ENCODE data around the gene MYO18B. TPM values are rescaled to one million over a fixed set of nuclear protein-coding genes. Genes with fewer than 3 reads are reported as not detected.
"Not testable (repeated sequence)": the region's sequence is repeated elsewhere in the genome, so short reads cannot be mapped to it uniquely, and the experiment has no call there.

MYO18B gene
- total and polyA plus RNA-seq, 8 donors: 0.05 to 0.47 (median 0.14) TPM

DNA sequence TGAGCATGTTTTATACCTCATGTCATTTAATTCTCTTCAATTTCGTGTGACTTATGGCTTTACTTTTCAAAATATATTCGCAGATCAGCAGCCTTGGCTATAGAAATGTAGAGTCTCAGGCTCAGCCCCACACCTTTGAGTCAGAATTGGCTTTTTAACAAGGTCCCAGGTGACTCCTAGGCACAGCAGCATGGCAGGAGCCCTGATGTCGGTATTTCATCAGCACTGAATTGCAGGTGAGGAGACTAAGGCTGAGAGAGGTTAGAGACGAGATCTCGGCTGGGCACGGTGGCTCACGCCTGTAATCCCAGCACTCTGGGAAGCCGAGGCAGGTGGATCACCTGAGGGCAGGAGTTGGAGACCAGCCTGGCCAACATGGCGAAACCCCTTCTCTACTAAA, 230.4 kb downstream of the MYO18B start:
- WGBS, 2 donors: 64 to 69% methylated on average over 9 of the region's 9 CpGs
- intact Hi-C loops (cut with DNase I): no loop called here
- FAIRE-seq (no peak), DNase-seq (no peak), ATAC-seq (no peak)
- TF ChIP-seq CTCF (IDR thresholded peaks at IDR 0.05): no peak
- Histone ChIP-seq H3K36me3 (no peaks in the 10 kb centered on the region), H3K4me1 (no peaks in the 10 kb centered on the region), H3K27ac (no peak overlapping the region), H3K9me3 (no peaks in the 10 kb centered on the region), H3K27me3 (peaks cover 0 to 5% (median 2%) of the 10 kb centered on the region in 4 donors), H3K4me3 (no peak overlapping the region)

- intact Hi-C loops (cut with DNase I): no loop called here
- no peak for TF ChIP-seq CTCF (IDR thresholded peaks at IDR 0.05)
- H3K27me3 ChIP-seq: peaks cover 0 to 5% (median under 1%) of the 10 kb centered on the region in 4 donors
- DNase-seq (no peak), ATAC-seq (no peak), FAIRE-seq (no peak)
- H3K9me3 ChIP-seq: no peaks in the 10 kb centered on the region
- H3K4me1 ChIP-seq: no peaks in the 10 kb centered on the region
- 60 to 71% methylated on average over 1 of the region's 1 CpG for WGBS, 2 donors
- no peaks in the 10 kb centered on the region for H3K36me3 ChIP-seq
- H3K4me3 ChIP-seq: no peak overlapping the region
- H3K27ac ChIP-seq: no peak overlapping the region
Observed at GRCh38 chr22:25976356-25976755, 234.4 kb downstream of the MYO18B start.

GRCh38 chr22:25979968-25980367, 238.0 kb downstream of the MYO18B start:
- FAIRE-seq: no peak

DNA sequence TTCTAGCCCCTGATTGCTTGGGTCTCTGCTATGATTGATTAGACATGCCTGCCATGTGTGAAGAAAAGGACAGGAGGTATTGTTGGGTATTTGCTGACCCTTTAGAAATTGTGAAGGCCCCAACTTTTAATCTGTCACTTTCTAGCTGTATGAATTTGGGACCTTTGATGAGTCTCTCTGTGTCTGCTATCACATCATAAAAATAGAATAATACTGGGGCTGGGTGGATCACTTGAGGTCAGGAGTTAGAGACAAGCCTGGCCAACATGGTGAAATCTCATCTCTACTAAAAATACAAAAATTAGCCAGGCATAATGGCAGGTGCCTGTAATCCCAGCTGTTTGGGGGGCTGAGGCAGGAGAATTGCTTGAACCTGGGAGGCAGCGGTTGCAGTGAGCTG, 242.9 kb downstream of the MYO18B start:
- intact Hi-C loops (cut with DNase I); H3K36me3 ChIP-seq; H3K9me3 ChIP-seq; ATAC-seq; H3K27me3 ChIP-seq; DNase-seq; H3K27ac ChIP-seq; FAIRE-seq; H3K4me3 ChIP-seq; H3K4me1 ChIP-seq: not testable (repeated sequence)
- 95 to 100% methylated on average over 1 of the region's 1 CpG for WGBS, 2 donors

More at GRCh38 chr22:25979968-25980367, 238.0 kb downstream of the MYO18B start:
- Histone ChIP-seq H3K9me3 (no peaks in the 10 kb centered on the region), H3K27ac (no peak overlapping the region), H3K27me3 (no peaks in the 10 kb centered on the region), H3K36me3 (no peaks in the 10 kb centered on the region), H3K4me3 (no peak overlapping the region), H3K4me1 (no peaks in the 10 kb centered on the region)
- intact Hi-C loops (cut with DNase I): no loop called here
- no peak for ATAC-seq
- TF ChIP-seq CTCF (IDR thresholded peaks at IDR 0.05): no peak
- no peak for DNase-seq
- WGBS, 2 donors: 37 to 50% methylated on average over 3 of the region's 3 CpGs

- no peak for DNase-seq
- FAIRE-seq: no peak
- no peaks in the 10 kb centered on the region for H3K36me3 ChIP-seq
- intact Hi-C loops (cut with DNase I): no loop called here
- peaks cover 0 to 4% (median 0%) of the 10 kb centered on the region in 4 donors for H3K27me3 ChIP-seq
- H3K9me3 ChIP-seq: no peaks in the 10 kb centered on the region
- 40 to 51% methylated on average over 8 of the region's 8 CpGs for WGBS, 2 donors
- ATAC-seq: no peak
- no peak for TF ChIP-seq CTCF (IDR thresholded peaks at IDR 0.05)
- H3K4me3 ChIP-seq: no peak overlapping the region
- H3K27ac ChIP-seq: no peak overlapping the region
- no peaks in the 10 kb centered on the region for H3K4me1 ChIP-seq
Observed at GRCh38 chr22:25987948-25988347, 246.0 kb downstream of the MYO18B start.
